HG03439 (cell line): Measurements from ENCODE around the gene EDC4.

Experiments
- ATAC-seq: cut with Tn5 transposase; IDR thresholded peaks from one replicate; pipeline ENCODE4 v1.9.1; 2021; ENCODE audit warnings: mild to moderate bottlenecking, moderate library complexity; ENCODE audit not compliant: unreplicated experiment

The EDC4 gene

DNA sequence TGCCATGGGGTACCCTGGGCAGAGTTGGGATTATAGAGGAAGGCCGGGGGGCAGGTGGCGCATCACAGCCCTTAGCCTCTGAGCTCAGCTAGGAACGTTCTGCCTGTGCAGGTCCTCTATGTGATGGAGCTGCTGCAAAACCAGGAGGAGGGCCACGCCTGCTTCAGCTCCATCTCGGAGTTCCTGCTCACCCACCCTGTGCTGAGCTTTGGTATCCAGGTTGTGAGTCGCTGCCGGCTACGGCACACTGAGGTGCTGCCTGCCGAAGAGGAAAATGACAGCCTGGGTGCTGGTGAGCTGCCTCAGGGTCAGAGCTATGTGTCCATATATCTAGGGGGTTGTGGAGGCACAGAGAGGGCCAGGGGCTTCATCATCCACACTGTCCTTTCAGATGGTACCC, 6.0 kb downstream of the EDC4 start:
- ATAC-seq = no peak

DNA sequence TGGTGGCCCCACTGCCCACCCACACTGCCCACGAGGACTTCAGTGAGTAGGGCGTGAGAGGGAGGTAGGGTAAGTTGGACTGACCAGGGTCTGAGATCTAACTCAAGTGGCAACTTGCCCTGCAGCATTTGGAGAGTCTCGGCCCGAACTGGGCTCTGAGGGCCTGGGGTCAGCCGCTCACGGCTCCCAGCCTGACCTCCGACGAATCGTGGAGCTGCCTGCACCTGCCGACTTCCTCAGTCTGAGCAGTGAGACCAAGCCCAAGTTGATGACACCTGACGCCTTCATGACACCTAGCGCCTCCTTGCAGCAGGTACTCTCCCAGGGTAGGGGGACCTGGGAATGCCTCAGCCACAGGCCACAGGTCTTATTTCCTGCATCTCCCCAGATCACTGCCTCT, 6.6 kb downstream of the EDC4 start:
- ATAC-seq = no peak

DNA sequence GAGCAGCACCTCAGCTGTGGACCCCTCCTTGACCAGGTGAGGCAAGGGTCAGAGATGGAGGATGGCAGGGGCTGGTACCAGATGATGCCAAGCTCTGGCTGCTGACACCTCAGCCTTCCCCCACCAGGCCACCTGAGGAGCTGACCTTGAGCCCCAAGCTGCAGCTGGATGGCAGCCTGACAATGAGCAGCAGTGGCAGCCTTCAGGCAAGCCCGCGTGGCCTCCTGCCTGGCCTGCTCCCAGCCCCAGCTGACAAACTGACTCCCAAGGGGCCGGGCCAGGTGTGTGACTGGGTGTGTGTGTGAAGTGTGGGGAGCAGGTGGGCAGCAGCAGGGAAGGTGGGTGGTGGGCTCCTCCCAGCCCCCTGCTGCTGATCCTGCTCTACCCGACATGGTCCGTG, 7.1 kb downstream of the EDC4 start:
- no peak for ATAC-seq

DNA sequence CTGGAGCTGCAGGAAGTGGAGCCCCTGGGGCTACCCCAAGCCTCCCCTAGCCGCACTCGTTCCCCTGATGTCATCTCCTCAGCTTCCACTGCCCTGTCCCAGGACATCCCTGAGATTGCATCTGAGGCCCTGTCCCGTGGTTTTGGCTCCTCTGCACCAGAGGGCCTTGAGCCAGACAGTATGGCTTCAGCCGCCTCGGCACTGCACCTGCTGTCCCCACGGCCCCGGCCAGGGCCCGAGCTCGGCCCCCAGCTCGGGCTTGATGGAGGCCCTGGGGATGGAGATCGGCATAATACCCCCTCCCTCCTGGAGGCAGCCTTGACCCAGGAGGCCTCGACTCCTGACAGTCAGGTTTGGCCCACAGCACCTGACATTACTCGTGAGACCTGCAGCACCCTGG, 7.7 kb downstream of the EDC4 start:
- ATAC-seq = no peak

DNA sequence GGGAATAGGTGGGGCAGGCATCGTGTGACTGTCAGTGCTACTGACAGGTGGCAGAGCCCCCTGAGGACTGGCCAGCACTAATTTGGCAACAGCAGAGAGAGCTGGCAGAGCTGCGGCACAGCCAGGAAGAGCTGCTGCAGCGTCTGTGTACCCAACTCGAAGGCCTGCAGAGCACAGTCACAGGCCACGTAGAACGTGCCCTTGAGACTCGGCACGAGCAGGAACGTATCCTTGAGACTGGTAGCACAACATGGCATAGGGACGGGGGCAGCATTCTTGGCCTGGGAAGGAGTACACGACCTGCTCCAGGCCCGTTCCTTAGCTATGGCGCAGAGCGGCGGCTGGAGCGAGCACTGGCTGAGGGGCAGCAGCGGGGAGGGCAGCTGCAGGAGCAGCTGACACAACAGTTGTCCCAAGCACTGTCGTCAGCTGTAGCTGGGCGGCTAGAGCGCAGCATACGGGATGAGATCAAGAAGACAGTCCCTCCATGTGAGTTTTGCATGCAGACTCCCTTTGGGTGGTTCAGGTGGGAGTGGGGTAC, 8.8 kb downstream of the EDC4 start:
- ATAC-seq = no peak

DNA sequence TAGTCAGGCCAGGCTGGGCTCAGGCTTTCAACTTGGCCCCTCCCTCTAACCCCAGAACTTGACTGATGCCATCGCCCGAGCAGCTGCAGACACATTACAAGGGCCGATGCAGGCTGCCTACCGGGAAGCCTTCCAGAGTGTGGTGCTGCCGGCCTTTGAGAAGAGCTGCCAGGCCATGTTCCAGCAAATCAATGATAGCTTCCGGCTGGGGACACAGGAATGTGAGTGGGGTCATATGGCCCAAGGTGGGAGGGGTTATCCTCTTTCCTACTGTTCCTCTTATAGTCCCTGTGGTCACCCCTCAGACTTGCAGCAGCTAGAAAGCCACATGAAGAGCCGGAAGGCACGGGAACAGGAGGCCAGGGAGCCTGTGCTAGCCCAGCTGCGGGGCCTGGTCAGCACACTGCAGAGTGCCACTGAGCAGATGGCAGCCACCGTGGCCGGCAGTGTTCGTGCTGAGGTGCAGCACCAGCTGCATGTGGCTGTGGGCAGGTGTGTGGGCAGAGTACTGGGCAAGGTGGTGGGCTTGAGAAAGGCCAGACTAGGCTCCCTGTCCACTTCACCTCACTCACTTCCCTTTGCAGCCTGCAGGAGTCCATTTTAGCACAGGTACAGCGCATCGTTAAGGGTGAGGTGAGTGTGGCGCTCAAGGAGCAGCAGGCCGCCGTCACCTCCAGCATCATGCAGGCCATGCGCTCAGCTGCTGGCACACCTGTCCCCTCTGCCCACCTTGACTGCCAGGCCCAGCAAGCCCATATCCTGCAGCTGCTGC, 9.7 kb downstream of the EDC4 start:
- no peak for ATAC-seq

DNA sequence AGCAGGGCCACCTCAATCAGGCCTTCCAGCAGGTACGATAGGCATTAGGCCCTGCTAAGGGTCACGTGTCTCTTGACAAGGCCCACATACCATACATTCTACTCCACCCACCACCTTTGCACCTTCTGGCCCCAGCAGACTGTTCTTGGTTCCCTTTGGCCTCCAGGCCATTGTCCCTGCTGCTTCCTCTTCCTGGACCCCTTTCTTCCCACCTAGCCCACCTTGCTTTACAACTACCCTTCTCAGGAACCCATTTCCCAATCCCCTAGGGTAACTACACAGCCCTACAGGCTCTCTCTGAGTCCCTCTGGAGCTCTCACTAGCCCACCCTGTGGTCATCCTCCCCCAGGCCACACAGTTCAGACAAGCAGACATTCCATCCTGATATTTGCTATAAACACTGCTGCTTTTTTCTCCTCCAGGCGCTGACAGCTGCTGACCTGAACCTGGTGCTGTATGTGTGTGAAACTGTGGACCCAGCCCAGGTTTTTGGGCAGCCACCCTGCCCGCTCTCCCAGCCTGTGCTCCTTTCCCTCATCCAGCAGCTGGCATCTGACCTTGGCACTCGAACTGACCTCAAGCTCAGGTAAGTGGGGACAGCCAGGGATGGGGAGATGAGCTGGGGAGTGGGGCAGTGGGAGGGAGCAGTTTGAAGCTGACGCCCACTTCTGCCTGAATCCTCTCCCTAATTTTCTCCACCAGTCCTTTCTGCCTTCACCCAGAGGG, 10.5 kb downstream of the EDC4 start:
- no peak for ATAC-seq

DNA sequence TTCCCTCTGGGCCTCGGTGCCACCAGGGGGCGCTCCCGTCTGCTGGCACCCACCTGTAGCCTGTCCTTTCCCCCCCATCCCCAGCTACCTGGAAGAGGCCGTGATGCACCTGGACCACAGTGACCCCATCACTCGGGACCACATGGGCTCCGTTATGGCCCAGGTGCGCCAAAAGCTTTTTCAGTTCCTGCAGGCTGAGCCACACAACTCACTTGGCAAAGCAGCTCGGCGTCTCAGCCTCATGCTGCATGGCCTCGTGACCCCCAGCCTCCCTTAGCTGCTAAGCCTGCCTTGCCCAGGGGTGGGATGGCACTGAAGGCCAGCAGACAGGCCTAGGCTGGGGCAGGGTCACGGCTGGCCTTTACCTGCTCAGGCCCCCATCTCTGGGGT, 11.0 kb downstream of the EDC4 start:
- ATAC-seq = no peak

DNA sequence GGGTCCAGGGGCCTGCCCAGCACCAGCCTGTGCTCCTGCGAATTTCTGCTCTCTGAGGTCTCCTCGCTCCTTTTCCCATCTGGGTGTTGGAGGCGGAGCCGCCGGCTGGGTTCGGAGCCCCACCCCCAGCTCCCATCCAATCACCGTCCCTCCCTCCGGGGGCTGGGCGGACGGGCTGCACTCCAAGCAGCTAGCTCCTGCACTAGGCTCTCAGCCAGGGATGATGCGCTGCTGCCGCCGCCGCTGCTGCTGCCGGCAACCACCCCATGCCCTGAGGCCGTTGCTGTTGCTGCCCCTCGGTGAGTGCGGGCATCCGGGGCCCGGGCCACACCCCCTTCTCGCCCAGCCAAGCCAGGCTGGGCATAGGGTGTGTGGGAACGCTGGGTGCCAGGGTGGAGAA, 11.8 kb downstream of the EDC4 start, which contains the start of gene NRN1L:
NRN1L (plus strand) TSS at position 202 of the 400 bp plus-strand sequence; CDS start at position 221, 19 bp downstream.
- no peak for ATAC-seq

DNA sequence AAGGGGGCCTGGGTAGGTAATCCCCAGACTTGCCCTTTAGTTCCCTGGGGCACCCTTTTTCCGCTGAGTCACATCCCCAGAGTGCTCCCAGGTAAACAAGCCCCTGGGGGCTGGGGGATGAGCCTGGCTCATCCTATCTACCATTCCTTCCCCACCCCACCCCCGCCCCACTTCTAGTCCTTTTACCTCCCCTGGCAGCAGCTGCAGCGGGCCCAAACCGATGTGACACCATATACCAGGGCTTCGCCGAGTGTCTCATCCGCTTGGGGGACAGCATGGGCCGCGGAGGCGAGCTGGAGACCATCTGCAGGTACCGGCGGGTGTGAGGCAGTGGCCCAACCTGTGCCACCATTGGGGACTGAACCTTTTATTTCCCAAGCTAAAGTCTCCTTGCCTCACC, 12.7 kb downstream of the EDC4 start:
- no peak for ATAC-seq

DNA sequence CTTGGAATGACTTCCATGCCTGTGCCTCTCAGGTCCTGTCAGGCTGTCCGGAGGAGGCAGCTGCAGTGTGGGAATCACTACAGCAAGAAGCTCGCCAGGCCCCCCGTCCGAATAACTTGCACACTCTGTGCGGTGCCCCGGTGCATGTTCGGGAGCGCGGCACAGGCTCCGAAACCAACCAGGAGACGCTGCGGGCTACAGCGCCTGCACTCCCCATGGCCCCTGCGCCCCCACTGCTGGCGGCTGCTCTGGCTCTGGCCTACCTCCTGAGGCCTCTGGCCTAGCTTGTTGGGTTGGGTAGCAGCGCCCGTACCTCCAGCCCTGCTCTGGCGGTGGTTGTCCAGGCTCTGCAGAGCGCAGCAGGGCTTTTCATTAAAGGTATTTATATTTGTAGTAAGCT, 13.1 kb downstream of the EDC4 start:
- no peak for ATAC-seq

DNA sequence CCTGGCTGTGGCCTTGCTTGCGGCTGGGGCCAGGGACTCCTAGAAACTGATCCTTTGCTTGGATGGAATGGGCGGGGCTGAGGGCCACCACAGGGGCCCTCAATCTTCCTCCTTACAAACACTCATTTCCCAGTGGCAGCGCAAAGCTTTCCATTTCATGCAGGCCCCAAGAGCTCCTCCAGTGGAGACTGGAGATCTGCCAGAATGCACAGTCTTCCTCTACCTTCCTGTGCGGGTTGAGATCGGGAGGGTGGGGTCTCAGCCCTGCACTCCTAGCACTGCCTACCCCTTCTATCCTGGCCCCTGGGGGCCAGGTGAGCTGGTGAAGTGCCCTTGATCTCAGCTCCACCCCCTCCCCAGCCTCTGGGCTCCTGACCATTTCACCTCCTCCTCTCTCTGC, 13.5 kb downstream of the EDC4 start:
- ATAC-seq = no peak

DNA sequence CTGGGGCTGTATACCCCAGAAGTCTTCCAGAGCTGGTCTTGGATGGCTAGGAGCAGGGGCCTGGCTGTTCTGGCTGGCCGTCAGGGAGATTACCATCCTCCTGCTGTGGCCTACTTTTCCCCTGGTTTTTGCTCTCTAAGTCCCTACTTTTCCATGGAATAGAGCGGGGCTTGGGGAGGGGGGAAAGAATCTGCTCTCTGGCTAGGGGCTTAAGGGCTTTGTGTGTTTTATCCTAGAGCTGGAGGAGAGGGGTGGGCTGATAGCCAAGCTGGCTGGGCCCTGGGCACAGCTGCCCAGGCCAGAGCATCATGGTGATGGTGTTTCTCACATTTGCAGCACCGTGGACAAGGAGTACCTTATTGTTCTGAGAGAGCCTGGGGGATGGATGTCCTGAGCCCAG, 15.5 kb downstream of the EDC4 start:
- ATAC-seq = no peak

DNA sequence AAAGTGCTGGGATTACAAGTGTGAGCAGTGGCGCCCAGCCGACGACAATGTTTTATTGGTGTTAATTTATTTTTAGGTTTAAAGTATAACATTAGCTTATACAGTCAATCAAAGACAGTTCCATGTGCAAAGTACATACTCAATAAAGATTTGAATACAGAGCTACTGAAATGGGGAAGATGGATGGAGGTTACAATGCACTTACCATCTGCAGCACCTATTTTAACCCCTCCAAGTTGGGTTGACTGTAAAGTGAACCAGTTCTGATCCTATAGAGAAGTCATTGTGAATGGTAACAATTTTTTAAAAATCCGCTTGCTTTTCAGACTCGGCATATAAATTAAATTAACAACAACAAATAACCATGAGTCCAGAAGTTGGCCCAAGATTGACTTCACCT, 19.5 kb downstream of the EDC4 start:
- ATAC-seq = no peak

DNA sequence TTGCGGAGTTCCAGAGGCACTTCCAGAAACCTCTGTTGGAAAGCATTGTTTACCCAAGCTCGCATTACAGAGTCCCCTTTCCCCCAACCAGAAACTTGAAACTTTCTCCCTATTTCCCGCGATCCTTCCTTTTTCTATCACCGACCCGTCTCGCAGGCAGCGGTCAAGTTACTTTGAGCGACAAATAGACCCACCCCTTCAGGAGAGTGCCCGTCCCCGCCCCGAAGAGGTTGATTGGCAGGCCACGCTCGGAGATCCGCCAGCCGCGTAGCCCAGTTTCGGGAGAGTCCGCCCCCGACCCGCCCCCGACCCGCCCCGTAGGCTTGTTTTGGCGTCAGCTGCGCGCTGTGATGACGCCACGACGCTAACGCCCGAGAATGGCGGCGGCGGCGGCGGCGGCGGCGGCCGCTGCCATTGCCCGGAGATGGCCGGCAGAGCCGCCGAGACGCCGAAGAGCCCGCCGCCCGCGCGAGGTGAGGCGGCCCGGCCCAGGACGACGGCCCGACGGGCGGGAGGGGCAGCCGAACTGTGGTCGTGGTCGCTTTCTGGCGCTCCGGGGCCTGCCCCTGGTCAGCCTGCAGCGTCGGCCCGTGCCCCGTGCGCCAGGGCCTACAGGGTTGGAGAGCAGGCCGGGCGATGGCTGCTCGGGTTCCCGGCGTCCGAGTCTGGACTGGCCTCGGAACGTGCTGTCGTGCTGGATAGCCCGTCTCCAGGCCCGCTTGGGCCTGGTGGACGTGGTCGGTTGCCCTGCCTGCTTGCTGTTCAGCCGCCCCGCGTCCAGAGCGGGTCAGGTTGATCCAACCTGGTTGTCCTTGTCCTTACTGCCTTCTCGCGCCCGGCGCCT, 20.3 kb downstream of the EDC4 start, which contains the start of gene PSKH1:
PSKH1 (plus strand) TSS at position 356 of the 844 bp plus-strand sequence. CDS start 15,496 bp downstream, outside the sequence.
- ATAC-seq = peak; percentile 83

DNA sequence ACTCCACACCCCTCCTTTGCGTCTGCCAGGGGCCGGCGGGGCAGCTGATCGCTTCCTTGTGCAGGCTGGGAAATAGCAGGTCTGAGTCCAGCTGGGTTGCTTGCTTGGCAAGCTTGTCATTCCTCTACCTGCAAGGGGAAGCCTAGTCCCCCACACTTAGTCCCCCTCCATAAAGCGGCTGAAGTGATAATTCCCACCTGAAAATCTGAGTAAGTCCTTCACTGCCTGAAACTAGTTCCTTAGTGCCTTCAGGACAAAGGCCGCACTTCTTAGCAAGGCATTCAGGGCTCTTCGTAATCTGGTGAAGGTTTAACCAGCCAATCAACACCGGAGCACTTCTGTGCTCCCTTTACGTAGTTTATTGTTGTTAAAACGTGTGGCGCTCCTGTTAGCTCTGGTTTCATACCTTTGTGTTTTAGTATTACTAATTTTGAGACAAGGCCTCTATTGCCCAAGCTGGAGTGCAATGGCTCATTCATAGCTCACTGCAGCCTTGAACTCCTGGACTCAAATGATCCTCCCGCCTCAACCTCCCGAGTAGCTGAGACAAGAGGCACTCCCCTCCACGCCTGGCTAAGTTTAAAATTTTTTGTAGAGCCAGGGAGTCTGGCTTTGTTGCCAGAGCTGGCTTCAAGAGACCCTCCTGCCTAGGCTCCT, 21.0 kb downstream of the EDC4 start:
- ATAC-seq = peak; percentile 12

DNA sequence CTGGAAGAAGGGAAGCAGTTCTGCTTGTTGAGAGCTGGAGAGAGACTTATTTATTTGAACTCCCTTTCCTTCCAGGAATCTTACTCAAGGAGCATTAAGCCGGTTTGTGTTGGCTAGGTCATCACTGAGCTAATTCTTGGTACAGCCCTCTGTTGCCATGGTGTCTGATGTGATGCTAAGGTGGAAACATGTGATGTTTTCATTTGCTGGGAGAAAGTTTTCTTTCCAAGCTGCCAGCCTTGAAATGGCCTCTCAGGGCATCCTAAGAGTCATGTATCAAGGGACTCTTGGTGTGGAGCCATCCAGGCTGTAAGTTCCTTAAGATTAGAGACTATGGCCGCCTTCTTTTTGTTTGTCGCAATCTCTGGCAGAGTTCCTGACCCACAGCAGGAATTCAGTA, 24.4 kb downstream of the EDC4 start:
- no peak for ATAC-seq

DNA sequence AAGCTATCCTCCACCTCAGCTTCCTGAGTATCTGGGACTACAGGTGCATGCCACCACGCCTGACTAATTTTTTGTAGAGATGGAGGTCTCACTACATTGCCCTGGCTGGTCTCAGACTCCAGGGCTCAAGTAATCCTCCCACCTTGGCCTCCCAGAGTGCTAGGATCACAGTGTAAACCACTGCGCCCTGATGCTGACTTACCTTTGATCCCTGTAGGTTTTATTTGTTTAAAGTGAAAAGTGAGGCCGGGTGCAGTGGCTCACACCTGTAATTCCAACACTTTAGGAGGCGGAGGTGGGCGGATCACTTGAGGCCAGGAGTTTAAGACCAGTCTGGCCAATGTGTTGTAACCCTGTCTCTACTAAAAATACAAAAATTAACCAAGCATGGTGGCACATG, 28.9 kb downstream of the EDC4 start:
- ATAC-seq = no peak

DNA sequence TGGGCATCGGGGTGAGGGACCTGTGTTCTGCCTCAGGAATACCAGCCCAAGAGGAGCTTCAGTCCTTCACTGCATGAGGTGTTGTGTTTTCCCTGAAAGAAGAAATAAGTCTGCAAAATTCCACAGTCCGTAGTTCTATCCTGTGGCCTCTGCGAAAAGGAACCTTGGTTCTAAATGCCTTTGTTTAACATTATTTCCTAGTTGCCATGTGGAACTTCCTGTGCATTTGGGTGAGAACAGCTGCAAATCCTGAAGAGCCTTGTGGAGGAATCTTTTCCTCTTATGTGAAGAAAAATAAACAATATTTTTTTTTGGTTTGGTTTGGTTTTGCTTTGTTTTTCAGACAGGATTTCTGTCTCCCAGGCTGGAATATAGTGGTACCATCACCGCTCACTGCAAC, 30.0 kb downstream of the EDC4 start:
- no peak for ATAC-seq

DNA sequence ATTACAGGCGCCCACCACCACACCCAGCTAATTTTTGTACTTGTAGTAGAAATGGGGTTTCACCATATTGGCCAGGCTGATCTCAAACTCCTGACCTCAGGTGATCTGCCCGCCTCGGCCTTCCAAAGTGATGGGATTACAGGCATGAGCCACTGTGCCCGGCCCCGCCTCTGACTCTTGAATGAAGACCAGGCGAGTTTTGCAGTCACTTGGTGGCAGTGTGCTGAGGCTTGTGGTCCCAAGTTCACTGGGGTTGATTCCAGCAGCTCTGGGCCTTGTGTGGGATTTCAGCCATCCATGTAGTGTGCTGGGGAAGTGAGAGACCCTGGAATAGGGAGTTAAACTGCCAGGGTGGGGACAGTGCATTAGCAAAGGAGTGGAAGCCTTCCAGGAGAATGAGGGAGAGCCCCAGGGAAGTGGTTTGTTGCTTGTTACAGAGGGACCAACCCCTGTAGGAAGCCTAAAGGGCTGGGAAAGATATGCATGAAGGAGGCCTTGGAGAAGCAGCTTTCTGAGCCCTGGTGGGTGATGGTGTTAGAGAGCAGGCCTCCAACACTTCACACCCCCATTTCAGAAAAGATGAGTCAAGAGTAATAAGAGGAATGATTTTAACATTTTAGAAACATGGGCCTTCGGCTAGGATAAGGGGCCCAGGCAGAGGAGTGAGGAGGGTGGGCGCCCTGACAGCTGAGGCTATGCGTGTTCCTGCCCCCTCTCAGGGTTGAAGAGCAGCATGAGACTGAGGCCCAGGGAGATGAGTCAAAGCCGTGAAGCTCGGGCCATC, 34.7 kb downstream of the EDC4 start:
- no peak for ATAC-seq
